ENCODE measurements around the gene EXOC6.

EXOC6 gene

GRCh38 chr10:92832998-92833650 lies 15.2 kb upstream of the EXOC6 start:
- H3K9ac ChIP-seq (ENCODE audit: low read depth, low read length, poor library complexity, severe bottlenecking) = no peak overlapping the region
- H3K36me3 ChIP-seq (ENCODE audit: insufficient read depth, low read length) = no peaks in the 10 kb centered on the region
- no peaks in the 10 kb centered on the region for H3K9me2 ChIP-seq (replicated peaks; ENCODE audit: low read depth, low read length)
- no peaks in the 10 kb centered on the region for H3F3A ChIP-seq (ENCODE audit: low read depth)
- no peak overlapping the region for H3K4me3 ChIP-seq (ENCODE audit: low read length, poor library complexity, severe bottlenecking)
- H4K20me1 ChIP-seq (ENCODE audit: insufficient read depth, low read length, poor library complexity, severe bottlenecking) = no peaks in the 10 kb centered on the region
- TF ChIP-seq, protein P1, sequence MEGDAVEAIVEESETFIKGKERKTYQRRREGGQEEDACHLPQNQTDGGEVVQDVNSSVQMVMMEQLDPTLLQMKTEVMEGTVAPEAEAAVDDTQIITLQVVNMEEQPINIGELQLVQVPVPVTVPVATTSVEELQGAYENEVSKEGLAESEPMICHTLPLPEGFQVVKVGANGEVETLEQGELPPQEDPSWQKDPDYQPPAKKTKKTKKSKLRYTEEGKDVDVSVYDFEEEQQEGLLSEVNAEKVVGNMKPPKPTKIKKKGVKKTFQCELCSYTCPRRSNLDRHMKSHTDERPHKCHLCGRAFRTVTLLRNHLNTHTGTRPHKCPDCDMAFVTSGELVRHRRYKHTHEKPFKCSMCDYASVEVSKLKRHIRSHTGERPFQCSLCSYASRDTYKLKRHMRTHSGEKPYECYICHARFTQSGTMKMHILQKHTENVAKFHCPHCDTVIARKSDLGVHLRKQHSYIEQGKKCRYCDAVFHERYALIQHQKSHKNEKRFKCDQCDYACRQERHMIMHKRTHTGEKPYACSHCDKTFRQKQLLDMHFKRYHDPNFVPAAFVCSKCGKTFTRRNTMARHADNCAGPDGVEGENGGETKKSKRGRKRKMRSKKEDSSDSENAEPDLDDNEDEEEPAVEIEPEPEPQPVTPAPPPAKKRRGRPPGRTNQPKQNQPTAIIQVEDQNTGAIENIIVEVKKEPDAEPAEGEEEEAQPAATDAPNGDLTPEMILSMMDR (conservative IDR thresholded peaks at IDR 0.05; ENCODE audit: low read length) = no peak
- TF ChIP-seq EZH2phosphoT487 (IDR thresholded peaks at IDR 0.05; ENCODE audit: borderline replicate concordance) = no peak
- no peaks in the 10 kb centered on the region for H3K79me2 ChIP-seq (ENCODE audit: insufficient read depth, low read length)
- peak overlapping the region; percentile 41; the same call in 1 of the 2 replicates for H2AFZ ChIP-seq (ENCODE audit: low read length)
- peaks cover 24% of the 10 kb centered on the region for H3K4me1 ChIP-seq (ENCODE audit: insufficient read depth, low read length, poor library complexity, severe bottlenecking)
- no peaks in the 10 kb centered on the region for H3K9me3 ChIP-seq (ENCODE audit: insufficient read depth, low read depth, low read length)
- H3K4me2 ChIP-seq (ENCODE audit: low read depth, low read length, poor library complexity, severe bottlenecking) = no peak overlapping the region
- H3K27me3 ChIP-seq (ENCODE audit: insufficient read depth, low read length, poor library complexity, severe bottlenecking) = no peaks in the 10 kb centered on the region

DNA sequence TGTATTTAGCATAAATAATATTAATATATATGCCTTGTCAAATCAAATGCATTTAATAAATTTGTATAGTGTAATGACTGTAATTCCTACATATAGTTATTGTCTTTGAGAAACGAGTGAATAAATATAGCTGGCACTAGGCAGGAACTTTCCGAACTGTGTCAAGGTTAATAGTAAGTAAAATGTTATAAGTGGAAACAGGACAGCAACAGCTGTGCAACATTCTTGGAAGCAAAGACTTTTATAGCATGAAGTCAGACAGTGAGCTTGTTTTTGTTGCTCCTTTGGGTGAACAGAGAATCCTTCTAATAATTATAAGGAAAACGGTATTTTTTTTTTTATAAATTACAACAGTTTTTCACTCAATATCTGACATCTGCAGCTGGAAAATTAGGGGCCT lies 14.0 kb upstream of the EXOC6 start:
- no peaks in the 10 kb centered on the region for H3K36me3 ChIP-seq (ENCODE audit: insufficient read depth, low read length)
- H3K79me2 ChIP-seq (ENCODE audit: insufficient read depth, low read length) = no peaks in the 10 kb centered on the region
- H3K9me2 ChIP-seq (replicated peaks; ENCODE audit: low read depth, low read length) = no peaks in the 10 kb centered on the region
- no peaks in the 10 kb centered on the region for H4K20me1 ChIP-seq (ENCODE audit: insufficient read depth, low read length, poor library complexity, severe bottlenecking)
- peaks cover 28% of the 10 kb centered on the region for H3K4me1 ChIP-seq (ENCODE audit: insufficient read depth, low read length, poor library complexity, severe bottlenecking)
- H3K9ac ChIP-seq (ENCODE audit: low read depth, low read length, poor library complexity, severe bottlenecking) = no peak overlapping the region
- TF ChIP-seq EZH2phosphoT487 (IDR thresholded peaks at IDR 0.05; ENCODE audit: borderline replicate concordance) = no peak
- TF ChIP-seq, protein P1 (conservative IDR thresholded peaks at IDR 0.05; ENCODE audit: low read length) = no peak
- no peak overlapping the region for H3K4me2 ChIP-seq (ENCODE audit: low read depth, low read length, poor library complexity, severe bottlenecking)
- H3K4me3 ChIP-seq (ENCODE audit: low read length, poor library complexity, severe bottlenecking) = no peak overlapping the region
- no peaks in the 10 kb centered on the region for H3K27me3 ChIP-seq (ENCODE audit: insufficient read depth, low read length, poor library complexity, severe bottlenecking)
- no peaks in the 10 kb centered on the region for H3F3A ChIP-seq (ENCODE audit: low read depth)
- H2AFZ ChIP-seq (ENCODE audit: low read length) = no peak overlapping the region
- H3K9me3 ChIP-seq (ENCODE audit: insufficient read depth, low read depth, low read length) = no peaks in the 10 kb centered on the region

- Histone ChIP-seq H3K79me2 (ENCODE audit: insufficient read depth, low read length) (no peaks in the 10 kb centered on the region), H3K9me2 (replicated peaks; ENCODE audit: low read depth, low read length) (no peaks in the 10 kb centered on the region), H3K4me1 (ENCODE audit: insufficient read depth, low read length, poor library complexity, severe bottlenecking) (peaks cover 28% of the 10 kb centered on the region), H3K4me2 (ENCODE audit: low read depth, low read length, poor library complexity, severe bottlenecking) (no peak overlapping the region), H4K20me1 (ENCODE audit: insufficient read depth, low read length, poor library complexity, severe bottlenecking) (no peaks in the 10 kb centered on the region), H3K27me3 (ENCODE audit: insufficient read depth, low read length, poor library complexity, severe bottlenecking) (no peaks in the 10 kb centered on the region), H2AFZ (ENCODE audit: low read length) (no peak overlapping the region), H3K9me3 (ENCODE audit: insufficient read depth, low read depth, low read length) (no peaks in the 10 kb centered on the region), H3F3A (ENCODE audit: low read depth) (no peaks in the 10 kb centered on the region), H3K36me3 (ENCODE audit: insufficient read depth, low read length) (no peaks in the 10 kb centered on the region), H3K9ac (ENCODE audit: low read depth, low read length, poor library complexity, severe bottlenecking) (no peak overlapping the region), H3K4me3 (ENCODE audit: low read length, poor library complexity, severe bottlenecking) (no peak overlapping the region)
- no peak for TF ChIP-seq EZH2phosphoT487 (IDR thresholded peaks at IDR 0.05; ENCODE audit: borderline replicate concordance)
- TF ChIP-seq, protein P1 (conservative IDR thresholded peaks at IDR 0.05; ENCODE audit: low read length) = no peak
Measured at GRCh38 chr10:92834986-92835385, 13.3 kb upstream of the EXOC6 start.

Data from Loucy (cell line).